Stimulated activated naive CD4-positive, alpha-beta T cell (primary cell): Measurements from ENCODE around the gene TNS3.

Experiments used
- DNase-seq, 6 experiments: peaks; one replicate each; lab custom pipeline; 2025; lab: John Stamatoyannopoulos, UW

The TNS3 gene

DNA sequence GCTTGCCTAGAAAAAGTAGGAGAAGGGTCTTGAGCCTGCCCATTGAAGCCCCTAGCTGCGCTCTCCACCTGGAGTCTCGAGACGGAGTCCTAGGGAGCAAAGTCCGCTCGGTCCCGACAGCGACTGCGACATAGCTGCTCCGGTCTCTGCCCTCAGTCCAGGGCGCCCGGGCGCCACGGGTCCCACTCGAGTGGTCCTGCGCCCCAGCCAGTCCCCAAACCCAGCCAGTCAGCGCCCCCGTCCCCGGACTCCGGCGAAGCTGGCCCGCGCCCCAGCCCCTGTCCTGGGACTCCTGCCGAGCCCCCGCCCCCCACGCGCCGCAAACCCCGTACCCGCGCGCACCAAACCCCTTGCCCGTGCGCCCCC lies 490 bp downstream of the TNS3 start:
- DNase-seq, result no peak

DNA sequence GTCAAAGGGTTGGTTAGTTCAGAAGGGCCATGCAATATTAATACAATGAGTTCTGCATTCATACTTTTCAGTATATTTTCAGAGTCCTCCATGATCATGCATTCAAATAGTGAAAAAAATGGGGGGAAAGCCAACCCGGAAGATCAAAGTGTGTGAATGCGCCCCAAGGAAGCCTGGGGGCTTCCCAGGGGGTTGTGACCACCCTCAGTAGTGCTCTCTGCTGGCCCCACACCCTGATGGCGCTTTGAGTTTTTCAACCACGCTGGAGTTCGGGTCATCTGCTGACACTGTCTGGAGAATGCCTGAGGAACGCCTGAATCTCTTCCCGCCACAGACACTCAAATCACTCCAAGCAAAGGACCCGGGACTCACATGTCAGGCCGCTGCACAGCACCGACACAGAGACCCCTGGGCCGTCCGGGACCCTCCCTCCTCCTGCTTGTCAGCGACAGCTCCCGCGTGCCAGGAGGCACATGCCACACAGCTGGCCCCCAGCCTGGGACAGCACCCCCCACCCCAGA lies 1.0 kb downstream of the TNS3 start:
- DNase-seq, result no peak

DNA sequence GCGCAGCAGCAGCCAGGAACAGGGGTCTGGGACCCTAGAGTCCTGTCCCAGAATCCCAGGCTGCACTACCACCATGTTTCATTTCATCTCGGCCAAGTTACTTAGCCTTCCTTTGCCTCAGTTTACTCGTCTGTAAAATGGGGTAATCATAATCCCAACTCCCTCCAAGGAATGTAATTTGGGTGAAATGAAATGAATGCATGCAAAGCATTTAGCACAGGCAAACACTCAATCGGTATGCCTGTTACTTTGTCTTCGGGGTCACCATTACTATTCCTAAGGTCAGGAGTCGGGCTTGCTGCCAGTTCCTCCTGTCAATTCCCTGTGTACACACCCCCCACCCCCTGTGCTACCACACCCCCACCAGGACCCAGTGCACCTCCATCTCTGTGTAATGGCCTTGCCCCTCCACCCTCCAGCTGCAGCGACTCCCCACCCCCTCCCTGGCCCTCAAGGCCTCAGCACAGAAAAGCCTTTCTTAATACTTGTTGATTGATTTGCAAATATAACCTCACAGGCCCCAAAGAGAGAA lies 1.7 kb downstream of the TNS3 start:
- DNase-seq, result no peak

DNA sequence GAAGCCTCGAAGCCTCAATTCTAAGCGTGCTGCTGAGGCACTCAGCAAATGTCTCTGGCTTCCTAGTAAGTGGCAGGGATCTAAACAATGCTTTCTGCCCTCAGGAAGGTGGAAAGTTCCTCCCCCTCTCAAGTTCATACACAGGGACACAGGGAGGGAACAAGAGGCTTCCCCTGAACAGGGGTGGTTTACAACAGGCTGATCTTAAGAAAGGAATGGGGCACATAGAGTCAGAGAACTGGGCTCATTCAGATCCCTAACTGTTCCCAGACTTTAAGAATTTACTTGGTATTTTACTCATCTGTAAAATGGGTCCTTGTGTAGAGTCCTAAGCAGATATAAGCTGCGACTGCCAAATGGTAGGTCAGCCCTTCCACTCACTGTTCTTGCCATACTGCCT lies 2.5 kb downstream of the TNS3 start:
- no peak for DNase-seq

DNA sequence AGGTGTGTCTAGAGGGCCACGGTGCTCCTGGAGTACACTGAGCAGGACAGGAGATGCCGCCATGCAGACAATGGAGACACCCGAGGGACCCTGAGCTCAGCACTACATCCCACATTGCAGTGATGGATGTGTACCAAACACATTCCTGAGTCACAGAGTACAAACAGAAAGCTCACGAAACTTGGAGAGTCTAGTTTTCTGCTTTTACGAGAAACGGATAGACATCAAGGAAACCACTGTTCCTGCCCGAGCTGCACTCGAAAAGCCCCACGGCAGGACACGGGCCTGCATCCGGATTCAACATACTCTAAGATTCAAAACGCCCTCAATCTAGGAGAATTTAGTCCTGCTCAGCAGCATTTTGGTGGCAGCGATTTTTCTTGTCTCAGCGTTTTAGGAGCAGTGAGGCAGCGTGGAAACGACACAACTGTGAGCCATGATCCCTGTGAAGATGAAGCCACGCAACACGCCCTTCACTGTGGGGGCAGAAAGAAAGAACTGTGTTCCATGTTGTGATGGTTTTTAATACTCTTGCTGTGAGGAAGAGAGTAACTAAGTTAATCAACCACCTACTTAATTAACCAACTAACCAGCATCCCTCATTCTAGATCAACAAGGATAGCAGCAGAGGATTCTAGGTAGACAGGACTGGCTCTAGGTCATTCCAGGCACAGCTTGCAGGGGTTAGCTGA lies 3.2 kb downstream of the TNS3 start:
- no peak for DNase-seq

DNA sequence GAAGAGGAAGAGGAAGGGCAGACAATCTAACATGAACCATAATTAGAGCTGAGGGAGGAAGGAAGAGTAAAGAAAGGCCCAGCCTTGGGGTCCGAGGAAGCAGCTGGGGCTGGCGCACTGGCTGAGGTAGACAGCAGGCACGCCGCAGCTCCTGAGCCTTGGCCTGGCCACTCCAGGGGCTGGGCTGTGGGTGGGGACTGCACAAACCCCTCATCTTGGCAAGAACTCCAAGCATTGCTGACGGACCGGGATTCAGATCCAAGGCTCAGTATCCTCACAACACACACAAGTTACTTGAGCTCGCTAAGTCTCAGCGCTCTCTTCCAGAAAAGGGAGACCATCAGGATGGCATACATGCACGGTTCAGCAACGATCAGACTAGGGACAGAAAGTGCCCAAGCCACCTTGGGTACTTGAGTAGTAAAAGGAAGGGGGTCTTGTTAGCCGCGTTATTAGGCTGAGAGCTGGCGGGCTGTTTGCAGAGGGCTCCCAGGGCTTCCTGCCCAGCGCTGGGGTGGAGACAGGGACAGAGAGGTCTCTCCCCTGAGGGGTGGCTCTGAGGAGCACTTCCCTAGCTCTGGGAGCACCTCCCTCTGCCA lies 4.5 kb downstream of the TNS3 start:
- DNase-seq, result no peak

DNA sequence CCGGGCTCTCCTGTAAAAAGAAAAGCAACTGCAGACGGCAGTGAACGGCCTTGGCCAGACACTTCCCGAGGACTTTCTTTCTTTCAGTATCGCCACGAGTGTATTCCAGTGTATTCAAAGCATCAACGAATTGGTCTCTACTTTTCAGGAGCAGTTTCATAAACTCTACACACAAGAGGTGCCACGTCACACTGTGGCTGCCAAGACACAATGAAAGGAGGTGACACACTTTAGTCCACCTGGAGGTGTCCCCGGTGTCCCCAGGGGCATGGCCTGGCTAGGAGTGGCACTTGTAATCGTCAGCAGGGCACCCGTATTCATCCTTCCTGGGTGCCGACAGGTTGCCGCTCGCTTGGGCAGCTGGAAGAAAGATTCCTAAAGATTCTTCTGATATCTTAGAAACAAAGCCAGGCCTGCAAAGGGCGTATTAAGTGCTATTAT lies 5.0 kb downstream of the TNS3 start:
- DNase-seq, result no peak

DNA sequence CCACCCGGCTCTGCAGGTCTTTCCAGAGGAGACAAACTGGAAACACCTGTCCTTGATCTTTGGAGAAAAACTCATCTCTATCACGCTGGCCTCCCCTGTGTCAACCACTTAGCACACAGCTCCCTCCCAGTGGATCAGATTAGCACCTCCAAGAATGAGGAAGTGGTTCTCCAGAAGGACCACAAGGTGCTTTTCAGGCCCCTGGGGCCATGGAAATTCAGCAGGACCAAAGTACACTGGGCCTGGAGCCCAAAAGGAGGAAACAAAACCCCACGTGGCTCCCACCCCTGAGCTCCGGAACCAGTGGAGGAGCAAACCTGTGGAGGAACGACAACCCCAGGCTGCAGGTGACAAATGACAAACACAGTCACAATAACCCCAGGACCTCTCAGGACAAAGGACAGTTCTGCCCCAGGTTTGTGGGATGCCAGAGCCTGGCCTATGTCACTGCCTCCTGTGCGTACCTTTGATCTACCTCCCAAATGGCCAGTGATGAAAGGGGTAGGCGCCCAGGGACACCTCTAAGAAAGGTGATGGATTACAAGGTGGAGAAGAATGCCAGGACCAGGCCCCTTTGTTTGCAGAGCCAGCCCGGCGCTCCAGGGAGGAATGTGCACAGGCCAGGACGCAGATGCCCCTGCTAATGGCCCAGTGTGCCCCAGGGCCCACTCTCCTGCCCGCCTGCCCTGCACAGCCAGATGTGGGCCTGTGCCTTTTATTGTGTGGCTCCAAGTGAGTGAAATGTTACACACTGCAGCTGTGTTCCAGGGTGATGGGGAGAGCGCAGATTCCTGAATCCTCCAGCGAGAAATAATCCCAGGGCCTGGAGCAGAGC lies 5.7 kb downstream of the TNS3 start:
- DNase-seq, result no peak

DNA sequence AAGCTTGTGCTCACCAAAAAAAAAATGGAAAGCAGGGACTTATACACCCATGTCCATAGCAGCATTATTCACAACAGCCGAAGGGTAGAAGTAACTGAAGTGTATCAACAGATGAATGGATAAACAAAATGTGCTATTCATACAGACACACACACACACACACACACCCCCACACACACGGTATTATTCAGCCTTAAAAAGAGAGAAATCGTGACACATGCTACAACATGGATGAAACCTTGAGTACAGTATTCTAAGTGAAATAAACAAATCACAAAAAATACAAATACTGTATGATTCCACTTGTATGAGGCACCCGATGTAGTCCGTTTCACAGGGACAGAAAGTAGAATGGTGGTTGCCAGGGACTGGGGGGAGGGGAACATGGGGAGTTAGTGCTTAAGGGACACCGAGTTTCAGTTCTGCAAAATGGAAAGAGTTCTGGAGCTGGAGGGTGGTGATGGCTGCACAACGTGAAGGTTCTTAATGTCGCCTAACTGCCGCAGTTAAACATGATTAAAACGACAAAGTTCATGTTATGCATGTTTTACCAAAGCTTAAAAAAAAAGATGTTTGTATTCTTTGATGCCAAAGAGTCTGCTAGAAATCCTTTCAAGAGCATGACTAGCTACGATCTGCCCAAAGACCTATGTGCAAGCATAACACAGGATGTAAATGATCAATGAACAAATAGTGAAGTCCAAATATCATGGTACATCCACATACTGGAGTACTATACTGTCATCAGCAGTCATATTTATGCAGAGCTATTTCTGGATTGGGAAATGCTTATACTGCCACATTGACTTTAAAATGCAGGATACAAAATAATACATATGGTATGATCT lies 7.2 kb downstream of the TNS3 start:
- no peak for DNase-seq

DNA sequence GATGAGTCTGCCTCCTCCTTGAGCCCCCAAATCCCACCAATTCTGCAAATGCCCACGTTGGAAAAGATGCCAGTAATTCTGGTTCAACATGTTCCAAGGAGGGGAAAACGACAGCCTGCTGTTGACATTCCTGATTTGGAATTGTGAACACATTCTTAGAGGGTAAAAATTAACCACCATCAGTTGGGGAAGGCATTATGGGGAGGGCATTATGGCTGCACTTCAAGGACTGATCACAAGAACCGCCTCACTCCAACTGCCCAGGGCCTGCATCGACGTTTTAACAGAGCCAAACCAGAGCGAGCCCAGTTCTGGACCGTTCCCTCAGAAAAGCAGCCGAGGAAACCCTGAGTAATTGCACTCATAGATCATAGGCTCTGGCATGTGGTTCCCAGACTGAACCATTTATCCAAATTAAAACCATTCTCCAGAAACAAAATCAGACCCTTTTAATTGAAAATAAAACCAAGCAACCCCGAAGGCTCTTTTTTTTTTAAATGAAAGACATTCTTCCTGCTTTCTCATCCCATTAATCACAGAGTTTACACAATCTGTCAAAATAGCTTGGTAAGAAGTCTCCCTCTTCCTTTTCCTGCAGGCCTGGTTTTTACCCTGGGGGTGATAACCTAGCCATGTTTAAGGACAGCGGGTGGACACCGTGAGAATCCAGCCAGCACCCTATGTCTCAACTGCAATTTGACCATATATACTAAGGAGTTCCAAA lies 8.0 kb downstream of the TNS3 start:
- no peak for DNase-seq

DNA sequence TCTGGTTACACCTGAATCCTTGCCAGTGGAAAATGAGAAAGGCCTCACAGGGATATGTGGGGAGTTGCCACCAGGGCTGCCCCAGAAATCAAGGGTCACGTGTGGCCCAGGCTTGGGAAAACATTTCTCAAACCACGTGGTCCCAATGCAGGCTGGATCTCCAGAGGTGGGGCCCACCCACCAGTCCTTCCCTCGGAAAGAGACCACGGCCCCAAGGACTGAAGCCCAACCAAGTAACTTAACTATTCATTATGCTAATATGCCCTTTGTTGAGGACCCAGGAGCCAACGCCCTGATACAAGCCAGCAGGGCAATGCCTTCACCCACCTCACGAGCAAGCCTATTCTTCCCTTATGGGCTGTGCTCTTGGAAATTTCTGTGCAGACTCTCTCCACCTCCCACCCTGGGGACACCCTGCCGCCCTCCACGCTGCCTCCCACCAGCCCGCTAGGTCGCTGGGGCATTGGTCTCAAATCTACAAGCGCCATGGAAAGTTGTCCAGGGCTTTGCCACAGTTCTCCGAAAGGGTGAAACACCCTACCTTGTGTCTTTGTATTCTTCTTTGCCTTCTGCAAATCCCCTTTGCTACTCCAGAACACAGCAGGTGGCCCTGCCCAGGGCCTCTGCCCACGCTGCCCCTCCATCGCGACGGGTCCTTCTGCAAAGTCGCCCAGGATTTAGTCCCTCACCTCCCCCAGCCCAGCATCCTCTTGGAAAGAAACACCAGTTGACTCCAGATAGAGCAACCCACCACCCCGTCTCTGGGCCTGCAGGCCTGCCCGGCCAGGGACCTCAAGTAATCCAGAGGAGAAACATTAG lies 8.8 kb downstream of the TNS3 start:
- no peak for DNase-seq

DNA sequence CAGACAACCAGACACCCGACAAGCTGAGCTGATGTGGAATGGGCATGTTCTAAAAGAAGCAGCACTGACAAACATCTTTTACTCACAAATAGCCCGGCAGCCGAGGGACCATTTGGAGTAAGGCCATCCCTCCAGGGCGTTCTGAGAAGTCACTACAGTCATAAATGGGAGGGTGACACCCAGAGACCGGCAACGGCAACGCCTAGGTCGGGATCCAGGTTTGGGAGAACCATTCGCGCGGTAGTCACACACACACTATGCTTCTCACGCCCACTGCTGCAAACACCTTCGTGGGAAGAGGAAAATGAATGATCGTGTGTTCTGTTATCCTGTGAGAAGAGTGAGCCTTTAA lies 9.8 kb downstream of the TNS3 start:
- no peak for DNase-seq

DNA sequence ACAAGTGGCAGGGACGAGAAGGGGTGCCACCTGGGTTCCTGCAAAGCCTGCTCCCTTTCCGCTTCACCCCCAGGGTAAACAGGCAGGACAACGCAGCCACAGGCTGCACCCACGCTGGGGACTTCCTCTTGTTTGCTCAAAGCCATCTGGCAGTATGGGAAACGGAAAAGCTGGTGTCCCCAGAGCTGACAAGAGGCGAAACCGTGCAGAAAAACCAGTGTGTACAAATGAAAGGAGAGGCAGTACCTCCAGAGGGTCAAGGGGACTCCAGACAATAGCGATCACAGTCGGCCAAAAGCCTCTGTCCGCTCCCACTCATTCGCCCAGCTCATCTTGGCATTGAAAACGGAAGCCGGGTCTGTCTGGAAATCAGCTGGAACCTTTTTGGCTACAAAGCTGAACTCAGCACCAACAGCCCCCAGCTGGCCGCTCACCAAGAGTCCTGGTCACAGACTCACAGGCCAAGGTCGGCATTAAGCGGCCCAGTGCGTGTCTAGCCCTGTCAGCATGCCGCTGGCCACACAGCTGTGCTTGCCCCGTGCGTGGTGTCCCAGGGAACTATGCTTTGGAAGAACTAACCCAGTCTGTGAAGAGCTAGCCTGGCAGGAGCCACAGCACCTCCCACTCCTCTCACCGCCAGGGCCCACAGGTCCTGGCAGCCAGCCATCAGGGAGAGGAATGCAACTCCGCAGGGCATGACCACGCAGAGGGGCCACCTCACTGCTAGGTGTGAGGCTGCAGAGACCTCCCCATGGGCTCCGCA lies 10.4 kb downstream of the TNS3 start:
- DNase-seq, result no peak

DNA sequence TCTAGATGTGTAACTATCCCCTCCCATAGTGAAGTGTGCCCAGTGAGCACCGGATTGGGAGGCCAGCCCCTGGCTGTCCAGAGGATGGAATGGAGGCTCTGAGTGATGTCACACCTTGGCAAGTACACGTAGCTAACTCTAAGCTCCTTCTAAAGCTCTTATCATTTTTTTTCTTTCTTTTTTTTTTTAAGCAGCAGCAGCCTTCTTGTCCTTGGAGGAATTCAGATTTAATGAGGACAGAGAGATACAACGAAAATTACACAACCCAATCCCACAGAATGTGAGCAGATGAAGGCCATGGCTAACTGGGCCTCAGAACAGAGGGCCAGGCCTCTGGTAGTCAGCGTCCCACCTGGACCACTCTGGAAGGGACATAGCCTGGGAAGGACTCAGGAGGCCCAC lies 11.3 kb downstream of the TNS3 start:
- no peak for DNase-seq

DNA sequence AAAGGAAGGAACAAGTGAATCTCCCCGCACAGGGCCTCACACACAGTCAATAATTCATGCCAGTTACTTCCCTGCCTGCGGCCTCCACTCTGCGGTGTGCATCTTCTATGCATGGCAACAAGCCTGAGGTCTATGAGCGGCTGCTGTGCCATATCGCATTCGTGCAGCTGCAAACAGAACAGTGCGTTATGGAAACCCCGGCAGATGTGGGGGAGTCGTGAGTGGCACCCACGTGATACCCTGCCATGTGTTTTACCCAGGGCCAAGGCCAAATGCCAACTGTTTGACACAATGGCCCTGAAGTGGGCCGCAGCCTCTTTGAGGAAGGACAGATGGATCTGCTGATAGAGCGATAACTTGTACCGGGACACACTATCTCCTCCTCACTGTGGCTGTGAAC lies 13.4 kb downstream of the TNS3 start:
- DNase-seq, result no peak

DNA sequence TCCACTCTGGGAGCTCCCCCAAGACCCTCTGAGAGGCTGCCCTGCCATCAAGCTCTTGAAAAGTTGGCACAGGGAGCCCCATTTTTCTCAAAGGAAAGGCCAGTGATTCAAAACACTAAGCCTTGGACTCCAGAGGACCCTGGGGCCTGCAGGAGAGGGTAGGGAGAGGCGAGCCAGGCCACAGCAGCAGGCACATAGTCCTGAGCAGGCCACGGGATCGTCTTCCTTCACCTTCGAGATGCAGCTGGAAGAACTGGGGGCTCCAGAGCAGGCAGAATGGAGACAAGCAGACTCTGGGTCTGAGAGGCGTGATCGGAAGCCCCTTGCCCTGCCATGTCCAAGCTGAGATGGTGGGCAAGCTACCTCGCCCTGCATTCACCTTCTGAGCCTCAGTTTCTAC lies 13.9 kb downstream of the TNS3 start:
- no peak for DNase-seq

DNA sequence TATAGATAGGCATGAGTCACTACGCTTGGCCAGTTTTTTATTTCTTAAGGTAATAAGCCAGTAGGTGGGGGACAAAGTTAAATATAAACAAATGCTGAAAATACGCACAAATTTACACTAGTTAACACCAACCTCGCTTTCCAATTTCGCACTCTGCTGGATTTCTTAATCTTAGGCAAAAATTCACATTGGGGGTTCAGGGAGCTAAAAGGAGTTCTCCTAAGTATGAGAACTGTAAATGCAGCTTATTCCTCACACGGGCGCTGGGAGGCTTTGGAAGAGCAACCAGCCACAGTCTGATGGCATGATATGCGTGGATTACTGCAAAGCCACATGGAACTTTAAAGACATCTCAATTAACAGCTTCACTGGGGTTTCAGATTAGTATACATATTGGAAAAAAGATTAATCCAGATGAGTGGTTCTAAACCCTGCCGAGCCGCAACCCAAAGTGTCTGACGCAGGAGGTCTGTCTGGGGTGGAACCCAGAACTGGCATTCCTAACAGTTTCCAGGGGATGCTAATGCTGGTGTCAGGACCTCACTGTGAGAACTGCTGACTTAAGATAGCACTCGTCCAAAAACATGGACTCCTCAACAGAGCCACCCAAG lies 16.2 kb downstream of the TNS3 start:
- no peak for DNase-seq

DNA sequence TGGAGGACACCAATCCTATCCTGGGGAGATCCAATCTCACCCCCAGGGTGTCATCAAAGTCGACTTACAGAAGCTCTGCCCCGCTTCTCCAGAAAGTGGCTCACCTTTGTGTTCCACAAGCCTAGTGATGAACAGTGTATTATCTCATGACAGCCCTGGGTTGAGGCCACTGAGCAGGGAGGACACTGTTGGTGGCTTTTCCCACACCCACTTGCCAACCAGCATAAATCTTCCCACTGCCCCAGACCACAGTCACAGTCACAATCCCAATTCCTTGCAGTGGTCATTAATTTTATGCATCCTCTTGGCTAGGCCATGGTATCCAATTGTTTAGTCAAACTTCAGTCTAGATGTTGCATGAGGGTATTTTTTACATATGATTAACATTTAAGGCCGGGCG lies 18.4 kb downstream of the TNS3 start:
- no peak for DNase-seq
